ENCODE data around the gene RPS19.
"Not testable (repeated sequence)": the region's sequence is repeated elsewhere in the genome, so short reads cannot be mapped to it uniquely, and the experiment has no call there.

RPS19 gene

DNA sequence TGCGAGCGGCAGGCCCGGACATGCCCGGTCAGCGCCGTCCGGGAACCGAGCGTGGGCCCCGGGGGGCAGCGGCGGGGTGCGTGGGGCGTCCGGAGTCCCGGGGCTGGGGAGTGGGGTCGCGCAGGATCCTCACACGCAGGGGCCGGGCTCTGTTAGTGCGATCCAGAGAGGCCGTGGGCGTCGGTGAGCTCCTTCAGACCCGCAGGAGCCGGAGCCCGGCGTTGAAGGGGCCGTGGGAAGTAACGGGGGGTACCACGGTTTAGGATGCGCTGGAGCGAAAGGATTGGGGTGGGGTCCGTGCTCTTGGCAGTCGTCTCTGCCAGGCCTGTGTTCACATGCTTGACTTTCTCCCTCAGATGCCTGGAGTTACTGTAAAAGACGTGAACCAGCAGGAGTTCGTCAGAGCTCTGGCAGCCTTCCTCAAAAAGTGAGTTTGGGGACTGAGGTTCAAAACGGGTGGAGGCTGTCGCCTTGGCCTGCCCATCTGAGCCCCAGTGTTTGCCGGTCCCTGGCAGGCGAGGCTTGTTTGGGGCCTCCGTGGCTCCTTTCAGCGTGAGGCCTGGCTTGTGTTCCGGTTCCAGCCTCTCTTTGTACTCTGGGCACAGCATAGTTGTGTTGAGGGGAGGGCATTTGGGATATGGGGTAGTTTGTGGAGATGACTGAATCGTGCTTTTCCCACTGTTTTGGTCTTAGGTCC, 512 bp downstream of the RPS19 start:
- DNase-seq (ENCODE audit: low read depth in 2 of 2) = peak in 1 of 2 donors; percentile 45

DNA sequence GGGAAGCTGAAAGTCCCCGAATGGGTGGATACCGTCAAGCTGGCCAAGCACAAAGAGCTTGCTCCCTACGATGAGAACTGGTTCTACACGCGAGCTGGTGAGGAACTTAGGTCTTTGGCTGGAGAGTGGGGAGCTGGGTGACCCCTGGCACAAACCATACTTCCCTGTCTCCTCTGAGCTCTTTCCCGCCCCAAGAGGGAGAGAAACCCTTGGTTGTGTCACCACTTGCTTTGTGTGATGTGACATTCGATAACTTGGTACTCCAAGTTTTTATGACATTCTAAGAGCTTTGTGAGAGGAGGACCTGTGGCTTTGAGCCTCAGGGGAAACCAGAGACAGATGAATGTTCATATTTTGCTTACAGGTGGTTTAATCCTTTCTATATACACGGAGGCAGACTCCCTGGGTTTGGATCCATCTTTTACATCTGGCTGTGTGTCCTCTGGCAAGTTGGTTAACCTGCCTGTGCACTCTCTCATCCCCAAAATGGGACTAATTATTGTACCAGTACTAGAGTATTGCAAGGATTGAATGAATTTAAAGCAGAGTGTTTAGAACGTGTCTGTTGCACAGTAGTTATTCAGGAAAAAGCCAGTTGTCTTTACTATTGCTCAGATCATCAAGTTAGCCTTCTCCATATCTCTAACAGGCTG, 1.2 kb downstream of the RPS19 start:
- no peak for DNase-seq (ENCODE audit: low read depth in 2 of 2)

DNA sequence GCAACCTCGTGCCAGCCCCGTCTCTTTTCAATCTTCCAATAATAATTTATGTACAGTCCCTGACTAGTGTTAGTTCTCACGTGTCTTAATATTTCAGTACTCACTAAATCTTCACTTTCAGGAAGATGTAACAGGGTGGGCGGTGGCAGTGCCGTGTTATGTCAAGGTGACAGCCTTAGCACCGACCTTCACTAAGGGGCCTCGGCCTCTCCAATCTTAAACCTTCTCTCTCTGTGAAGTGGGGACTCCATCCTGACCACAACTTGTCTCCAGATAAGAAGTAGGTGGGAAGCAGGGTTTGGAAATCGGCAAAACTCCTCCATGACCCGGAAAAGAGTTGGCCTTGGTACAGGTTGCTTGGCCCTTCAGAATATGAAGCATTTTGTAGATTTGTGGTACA, 1.8 kb downstream of the RPS19 start:
- no peak for DNase-seq (ENCODE audit: low read depth in 2 of 2)

DNA sequence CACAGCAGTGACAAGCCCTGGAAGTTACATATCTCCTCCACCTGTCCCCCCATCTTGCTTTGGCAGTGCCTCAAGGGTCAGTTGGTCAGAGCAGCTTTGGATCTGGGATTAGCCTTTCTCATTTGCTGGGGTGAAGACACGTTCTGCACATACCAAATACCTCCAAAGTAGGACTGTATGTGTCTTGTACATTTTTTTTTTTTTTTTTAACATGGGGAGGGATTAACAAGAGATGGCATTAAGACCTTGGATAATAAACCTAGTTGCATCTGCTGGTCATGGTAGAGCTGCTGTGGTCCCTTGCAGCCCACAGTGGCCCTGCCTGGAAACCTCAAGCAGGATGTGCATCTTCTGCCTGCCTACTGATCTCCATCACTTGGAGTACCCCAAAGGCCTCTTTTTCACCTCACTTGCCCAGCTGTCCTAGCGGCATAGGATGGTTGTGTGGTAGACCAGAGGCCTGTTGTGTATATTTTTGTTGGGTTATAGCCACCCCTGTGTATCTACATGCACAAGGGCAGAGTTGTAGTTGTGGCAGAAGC, 2.5 kb downstream of the RPS19 start:
- DNase-seq (ENCODE audit: low read depth in 2 of 2) = no peak

DNA sequence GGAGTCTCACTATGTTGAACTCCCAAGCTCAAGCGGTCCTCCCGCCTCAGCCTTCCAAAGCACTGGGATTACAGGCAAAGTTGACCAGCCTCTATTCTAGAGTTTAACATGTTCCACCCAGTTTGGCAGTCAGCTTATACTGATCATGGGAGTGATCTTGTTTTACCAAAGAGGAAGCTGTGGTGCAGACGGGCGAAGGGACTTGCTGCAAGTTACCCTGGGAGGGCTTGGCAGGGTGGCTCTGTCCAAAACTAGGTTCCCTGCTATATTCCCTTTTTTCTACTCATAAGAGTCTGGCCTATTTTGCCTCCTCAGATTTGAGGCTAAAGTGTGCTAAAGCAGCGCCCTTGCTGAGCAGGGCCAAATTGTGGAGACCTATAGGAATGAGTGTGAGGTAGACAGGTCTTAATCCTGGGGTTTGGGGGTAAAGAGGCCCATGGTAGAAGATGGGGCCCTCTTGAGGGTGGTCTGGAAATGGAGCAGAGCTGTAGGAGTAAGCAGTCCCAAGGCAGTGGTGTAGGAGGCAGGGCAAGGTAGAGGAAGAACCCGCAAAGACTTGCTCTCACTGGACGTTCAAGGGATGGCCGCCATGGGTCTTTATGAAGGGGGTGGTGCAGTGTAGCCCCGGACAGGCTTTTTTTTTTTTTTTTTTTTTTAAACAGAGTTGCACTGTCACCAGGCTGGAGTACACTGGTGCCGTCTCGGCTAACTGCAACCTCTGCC, 3.3 kb downstream of the RPS19 start:
- no peak for DNase-seq (ENCODE audit: low read depth in 2 of 2)

DNA sequence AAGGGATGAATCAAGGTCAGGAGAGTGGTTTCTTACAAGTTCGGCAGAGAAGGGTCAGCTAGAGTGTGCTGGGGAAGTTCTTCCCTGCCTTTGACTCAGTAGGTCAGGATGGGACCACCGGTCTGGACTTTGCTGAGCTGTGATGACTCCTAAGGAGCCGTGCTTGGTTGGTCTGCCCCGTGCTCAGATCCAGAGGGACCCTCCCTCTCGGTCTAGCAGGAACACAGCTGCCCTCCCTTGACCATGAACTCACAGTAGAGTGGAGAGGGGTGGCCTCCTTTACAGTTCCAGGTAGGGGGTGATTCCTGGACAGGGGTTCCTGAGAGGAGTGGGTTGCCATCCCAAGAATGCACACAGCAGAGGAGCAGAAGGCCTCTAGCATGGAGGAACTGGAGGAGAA, 4.3 kb downstream of the RPS19 start:
- no peak for DNase-seq (ENCODE audit: low read depth in 2 of 2)

DNA sequence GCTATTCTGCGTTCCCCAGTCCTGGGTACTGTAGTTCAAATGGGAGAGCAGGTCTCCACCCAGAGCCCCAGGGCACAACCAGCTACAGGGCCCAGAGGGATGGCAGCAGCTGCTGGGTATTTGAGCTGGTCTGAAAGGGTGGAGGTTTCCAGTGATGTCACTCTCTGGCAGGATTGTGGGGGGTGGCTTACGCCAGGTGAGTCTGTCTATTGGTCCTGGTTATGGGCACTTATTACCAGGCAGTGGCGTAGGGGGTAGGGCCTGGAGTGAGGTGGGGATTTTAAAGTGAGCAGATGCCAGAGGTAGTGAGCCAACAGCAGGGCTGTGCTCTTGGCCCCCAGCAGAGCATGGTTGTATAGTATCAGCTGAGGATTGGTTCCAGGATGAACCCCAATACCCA, 6.2 kb downstream of the RPS19 start:
- DNase-seq (ENCODE audit: low read depth in 2 of 2) = no peak

DNA sequence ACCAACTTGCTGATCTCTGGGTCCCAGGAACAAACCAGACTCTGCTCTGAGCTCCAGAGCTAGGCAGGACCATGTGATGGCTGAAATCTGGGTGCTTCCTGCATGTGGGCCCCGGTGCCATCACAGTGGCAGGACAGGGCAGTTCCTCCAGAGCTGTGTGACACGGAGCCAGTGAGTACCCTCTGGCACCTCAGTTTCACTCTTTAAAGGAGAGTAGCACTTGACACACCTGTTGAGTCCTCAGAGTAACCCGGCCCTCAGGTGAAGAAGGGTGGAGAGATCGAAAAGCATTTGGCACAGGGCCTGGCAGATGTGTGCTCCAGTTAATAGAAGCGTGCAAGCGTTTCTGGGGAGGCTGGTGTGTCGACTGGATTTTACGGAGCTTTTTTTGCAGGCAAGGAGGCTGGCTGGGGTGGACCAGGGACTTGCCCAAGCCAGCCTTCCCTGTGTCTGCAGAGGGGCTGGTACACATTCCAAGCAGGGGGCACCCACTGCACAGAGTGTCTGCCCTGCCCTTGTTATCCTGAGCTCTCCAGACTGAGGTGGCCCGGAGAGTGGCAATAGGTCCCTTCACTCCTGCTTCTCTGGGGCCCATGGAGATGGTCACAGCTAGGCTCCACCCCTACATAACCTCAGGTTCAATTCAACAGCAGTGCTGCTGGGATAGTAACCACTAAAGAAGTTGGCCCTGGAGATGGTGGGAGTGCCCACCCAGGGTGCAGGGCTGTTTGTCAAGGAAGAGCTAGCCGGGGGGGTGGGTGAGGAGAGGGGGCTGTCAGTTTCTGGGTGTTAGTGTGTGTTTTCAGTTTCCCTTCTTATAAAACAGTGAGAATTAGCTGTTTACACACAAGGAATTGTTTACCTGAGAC, 8.3 kb downstream of the RPS19 start:
- DNase-seq (ENCODE audit: low read depth in 2 of 2) = no peak

DNA sequence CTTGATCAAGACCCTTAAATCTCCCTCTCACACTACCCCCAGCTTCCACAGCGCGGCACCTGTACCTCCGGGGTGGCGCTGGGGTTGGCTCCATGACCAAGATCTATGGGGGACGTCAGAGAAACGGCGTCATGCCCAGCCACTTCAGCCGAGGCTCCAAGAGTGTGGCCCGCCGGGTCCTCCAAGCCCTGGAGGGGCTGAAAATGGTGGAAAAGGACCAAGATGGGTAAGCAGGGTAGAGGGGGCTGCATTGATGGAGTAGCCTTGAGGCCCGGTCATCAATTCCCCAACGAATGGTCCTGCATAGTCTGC, 8.9 kb downstream of the RPS19 start:
- DNase-seq (ENCODE audit: low read depth in 2 of 2) = no peak

DNA sequence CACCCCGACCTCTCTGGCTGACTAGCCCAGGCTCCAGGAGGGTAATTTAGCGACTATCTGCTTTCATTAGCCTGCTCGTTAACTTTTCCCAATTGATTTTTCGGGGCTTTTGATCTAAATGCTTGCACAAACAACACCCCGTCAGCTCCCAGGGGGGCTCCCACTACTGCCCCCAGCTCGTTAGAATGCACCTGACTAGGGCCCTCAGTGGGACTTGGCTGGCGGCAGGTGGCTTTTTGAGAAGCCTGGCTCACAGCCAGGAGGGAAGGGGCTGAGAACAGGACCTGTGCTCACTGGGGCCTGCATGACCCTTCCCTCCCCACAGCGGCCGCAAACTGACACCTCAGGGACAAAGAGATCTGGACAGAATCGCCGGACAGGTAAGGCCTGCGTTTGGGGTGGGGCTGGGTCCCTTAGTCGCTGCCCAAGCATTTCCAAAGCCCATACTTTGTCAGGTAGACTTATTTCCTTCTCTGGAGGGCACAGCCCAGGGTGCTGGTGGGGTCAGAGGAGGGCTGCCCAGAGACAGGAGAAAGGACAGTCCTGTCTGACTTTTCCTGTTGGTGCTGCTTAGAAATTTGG, 9.4 kb downstream of the RPS19 start:
- no peak for DNase-seq (ENCODE audit: low read depth in 2 of 2)

DNA sequence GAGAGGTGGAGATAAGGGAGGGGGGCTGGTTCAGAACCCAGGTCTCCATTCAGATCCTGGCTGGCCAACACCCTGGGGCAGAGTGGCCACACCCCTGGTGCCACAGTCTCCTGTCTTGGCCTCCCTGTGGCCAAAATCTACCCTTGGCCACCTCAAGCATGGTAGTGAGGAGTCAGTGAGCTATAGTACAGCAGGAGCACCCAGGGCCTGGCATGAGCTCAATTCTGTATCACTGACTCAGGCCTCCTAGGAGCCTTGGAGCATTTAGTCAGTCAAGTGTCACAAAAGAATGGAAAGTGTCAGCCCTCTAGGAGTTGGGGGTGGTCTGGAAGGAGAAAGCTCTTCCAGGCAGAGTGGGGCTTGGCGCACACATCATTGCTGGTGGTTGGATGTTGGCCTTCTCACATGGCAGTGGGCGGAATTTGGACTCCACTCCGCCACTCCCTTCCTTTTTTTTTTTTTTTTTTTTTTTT, 10.4 kb downstream of the RPS19 start:
- DNase-seq (ENCODE audit: low read depth in 2 of 2) = no peak

DNA sequence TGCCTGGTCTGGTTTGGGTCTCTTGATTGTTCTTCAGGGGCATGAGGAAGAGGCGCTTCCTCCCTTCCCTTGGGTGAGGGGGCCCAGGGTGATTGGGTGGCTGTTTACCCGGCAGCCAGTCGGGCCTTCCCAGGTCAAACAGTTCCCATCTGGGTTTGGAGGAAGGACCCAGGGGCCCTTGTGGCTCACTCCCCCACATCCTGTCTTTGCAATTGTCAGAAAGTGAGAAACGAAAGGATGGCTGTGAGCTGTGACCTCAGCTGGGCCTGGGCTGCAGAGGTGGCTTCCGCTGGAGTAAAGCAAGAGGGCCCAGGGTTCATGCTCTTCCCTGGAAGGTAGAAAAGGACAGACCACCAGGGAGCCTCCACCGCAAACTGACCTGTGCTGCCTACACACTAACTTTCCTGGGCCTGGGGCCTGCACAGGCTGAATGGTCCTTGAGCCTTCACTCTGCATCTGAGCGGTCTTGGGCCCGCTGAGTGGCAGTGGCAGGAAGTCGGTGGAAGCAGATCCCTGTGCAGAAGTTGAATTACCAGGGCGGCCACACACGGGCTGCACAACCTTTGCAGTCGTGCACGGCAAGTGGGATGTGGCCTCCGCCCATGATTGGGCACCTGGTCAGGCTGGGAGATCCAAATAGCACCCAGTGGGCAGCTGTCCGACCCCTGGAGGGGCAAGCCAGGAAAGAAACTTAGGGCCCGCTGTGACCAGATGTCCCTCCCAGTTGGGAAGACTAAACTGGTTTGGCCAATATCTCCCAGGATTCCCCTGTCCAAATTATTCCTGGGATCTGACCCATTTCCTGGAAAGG, 11.7 kb downstream of the RPS19 start:
- no peak for DNase-seq (ENCODE audit: low read depth in 2 of 2)

DNA sequence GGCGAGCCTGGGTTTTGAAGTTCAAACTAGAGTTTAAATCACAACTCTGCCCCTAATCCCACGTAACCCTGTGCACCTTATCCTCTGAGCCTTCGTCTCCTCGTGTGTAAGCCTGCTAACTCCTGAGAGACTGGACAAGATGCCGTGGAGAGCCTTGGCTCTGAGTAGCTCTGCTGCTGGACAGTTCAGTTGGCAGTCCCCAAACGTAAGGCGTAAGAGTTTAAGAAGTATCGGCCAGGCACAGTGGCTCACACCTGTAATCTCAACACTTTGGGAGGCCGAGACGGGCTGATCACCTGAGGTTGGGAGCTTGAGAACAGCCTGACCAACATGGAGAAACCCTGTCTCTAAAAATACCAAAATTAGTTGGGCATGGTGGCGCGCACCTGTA, 12.3 kb downstream of the RPS19 start:
- DNase-seq (ENCODE audit: low read depth in 2 of 2) = no peak

DNA sequence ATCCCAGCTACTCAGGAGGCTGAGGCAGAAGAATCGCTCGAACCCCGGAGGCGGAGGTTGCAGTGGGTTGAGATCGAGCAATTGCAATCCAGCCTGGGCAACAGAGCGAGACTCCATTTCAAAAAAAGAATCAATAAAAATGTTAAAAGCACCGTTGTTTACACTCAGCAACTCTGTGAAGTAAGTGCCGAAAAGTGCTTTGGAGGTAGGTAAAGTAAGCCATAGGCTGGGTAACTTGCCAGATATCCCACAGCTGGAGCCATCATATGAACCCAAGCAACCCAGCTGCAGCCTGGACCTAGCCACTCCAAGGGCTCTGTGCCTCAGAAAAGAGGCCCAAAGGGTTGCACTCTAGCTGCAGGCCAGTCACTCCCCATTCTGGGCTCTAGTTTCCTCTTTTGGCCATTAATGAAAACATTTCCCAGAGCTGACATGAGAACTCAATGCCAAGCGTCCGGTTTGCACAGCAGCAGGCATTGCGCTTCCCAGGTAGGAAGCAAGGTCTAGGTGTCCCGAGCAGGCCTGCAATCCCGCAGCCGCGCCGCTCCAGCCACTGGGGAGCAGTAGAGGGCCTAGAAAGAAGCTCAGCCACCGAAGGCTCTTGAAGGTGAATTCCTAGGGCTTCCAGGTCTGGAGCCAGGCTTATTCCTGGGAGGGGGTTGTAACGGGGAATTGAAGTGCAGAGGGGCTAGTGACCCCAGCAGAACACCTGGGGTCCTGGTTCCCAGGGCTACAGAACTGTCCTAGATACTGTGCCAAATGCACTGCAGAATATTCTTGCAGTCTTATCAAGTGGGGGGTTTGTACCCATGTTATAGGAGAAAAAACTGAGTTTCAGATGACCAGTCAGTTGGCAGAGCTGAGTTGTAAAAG, 13.0 kb downstream of the RPS19 start:
- peak in 1 of 2 donors; percentile 65 for DNase-seq (ENCODE audit: low read depth in 2 of 2)

DNA sequence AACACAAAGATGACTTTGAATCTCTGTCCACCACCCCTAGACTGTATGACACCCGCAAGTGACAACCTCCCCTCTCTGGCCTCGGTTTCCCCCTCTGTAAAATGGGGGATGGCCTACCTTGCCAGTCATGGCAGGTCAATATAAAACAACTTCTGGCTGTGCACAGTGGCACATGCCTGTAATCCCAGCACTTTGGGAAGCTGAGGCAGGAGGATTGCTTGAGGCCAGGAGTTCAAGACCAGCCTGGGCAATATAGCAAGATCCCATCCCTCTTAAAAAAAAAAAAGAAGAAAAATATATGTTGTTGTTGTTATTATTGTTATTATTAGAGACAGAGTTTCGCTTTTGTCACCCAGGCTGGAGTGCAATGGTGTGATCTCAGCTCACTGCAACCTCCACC, 15.9 kb downstream of the RPS19 start:
- not testable (repeated sequence) for DNase-seq (ENCODE audit: low read depth in 2 of 2)

DNA sequence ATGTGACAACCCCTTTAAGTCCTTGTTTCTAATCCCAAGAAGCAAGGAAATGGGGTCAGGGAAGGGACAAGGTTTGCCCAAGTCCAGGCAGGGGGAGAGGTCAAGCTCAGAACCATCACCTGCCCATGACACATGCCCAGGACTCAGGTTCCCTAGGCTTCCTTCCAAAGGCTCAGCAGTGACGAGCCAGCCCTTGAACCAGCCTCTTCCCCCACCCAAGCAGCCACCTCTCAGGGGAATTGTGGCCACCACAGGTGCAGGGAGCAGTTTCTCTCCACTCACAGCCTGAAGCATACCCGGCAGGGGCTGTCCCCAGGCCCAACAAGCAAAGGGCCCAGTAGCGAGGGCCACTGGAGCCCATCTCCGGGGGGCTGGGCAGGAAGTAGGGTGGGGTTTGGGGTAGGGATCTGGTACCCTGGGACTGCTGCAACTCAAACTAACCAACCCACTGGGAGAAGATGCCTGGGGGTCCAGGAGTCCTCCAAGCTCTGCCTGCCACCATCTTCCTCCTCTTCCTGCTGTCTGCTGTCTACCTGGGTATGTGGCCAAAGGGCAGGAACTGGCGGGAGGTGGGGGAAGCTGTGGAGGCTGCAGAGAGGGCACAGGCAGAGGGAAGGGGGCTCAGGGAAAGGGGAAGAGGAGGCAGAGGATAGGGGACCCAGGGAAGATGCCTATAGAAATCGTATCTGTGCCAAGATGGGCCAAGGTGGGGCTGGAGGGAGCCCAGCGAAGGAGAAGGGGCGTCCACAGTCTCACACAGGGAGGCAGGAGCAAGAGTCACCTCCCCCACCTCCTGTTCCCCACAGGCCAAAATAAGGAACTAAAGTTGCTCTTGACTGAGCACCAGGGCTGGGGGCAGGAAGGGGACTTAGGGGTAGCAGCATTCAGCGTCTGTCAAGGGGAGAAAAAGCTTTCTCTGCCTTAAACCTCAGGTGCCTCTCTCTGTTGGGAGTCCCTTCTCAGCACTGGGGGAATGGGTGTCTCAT, 17.1 kb downstream of the RPS19 start, which contains the start of gene CD79A:
Gene CD79A (plus strand): TSS at position 433 of the 986 bp plus-strand sequence. CDS start 26 bp downstream, at position 459.
- no peak for DNase-seq (ENCODE audit: low read depth in 2 of 2)

DNA sequence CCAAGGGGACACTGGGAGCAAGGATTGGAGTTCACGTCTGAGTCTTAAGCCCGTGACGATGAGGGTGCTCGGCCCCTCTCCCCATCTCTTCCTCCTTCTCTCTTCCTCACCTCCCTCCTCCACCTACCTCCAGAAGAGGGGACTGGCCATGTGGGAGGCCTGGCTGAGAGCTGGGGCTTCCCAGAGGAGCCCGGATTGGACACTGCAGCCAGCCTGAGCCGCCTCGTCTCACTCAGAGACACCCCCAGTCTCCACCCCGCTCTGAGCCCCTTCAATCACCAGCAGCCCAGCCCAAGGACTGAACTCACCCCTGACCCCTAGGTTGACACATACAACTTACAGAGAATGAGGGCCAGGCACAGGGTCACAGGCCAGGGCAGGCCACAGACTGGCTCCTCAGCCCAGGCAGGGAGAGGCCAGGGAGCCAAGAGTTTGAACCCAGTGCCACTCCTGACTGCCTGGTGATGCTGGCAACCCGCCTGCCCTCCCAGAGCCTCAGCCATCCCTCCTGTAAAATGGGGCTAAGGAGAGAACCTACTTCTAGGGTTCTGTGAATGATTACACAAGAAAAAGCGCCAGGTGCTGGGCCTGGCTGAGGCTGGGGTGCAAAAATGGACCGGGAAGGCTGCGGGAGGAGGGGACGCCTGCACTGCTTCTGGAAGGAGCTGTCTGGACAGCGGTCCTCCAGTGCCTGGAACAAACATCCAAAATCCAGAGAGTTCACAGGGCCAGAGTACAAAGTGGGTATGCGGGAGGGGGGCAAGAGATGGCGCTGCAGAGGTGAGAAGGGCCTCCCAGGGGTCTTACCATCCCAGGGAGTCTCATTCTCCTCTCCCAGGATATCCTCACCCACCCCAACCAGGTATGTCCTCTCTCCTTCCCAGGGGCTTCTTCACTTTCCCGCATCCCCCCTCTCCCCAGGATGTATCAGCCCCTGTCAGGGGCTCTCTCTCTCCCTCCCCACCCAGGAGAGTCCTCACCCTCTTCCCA, 18.2 kb downstream of the RPS19 start:
- no peak for DNase-seq (ENCODE audit: low read depth in 2 of 2)
